Transverse colon (tissue), 4 donors: Measurements from ENCODE around the gene AVPR1B. TPM values are rescaled to one million over a fixed set of nuclear protein-coding genes. Genes with fewer than 3 reads are reported as not detected.

Source experiments
- DNase-seq: peaks from one replicate; pipeline ENCODE4 v3.0.0-alpha.2; 2019
- H3K27ac ChIP-seq, 4 donors: fragments of 200-600 bp; sonication (generic); 2 replicates each; pipeline ENCODE4 v1.5.1; 2016 to 2018; ENCODE audit warnings: inconsistent platforms in 4 of 4
- H3K27me3 ChIP-seq: fragments of 200-600 bp; sonication (generic); 2 replicates; pipeline ENCODE4 v1.5.1; 2017; ENCODE audit warnings: inconsistent platforms
- H3K36me3 ChIP-seq, 4 donors: fragments of 200-600 bp; sonication (generic); 2 replicates each; pipeline ENCODE4 v1.5.1; 2017 to 2019; ENCODE audit warnings: inconsistent platforms in 4 of 4
- H3K4me1 ChIP-seq, 4 donors: fragments of 200-600 bp; sonication (generic); 2 replicates each; pipeline ENCODE4 v1.5.1; 2017 to 2020; ENCODE audit warnings: inconsistent platforms in 4 of 4
- H3K4me3 ChIP-seq, 4 donors: fragments of 200-600 bp; sonication (generic); 1 replicate in 1 of 4; 2 replicates in 3 of 4; pipeline versions ENCODE4 v1.5.1 to v1.6.1; 2017 to 2019; ENCODE audit warnings: inconsistent platforms in 4 of 4
- H3K9me3 ChIP-seq, 2 donors: fragments of 200-600 bp; sonication (generic); 2 replicates each; pipeline ENCODE4 v1.5.1; 2017 to 2019; ENCODE audit warnings: inconsistent platforms in 2 of 2
- CTCF ChIP-seq, 5 experiments: fragments of 200-600 bp in 3 of 5; fragments of 450-650 bp in 2 of 5; sonication (generic) in 3 of 5; IDR thresholded peaks; 1 replicate in 2 of 5; 2 replicates in 3 of 5; pipeline ENCODE4 v1.5.1; 2016 to 2017; ENCODE audit warnings: antibody characterized with exemption in 5 of 5, inconsistent platforms in 3 of 5, mild to moderate bottlenecking in 2 of 5, moderate library complexity in 1 of 5
- EP300 ChIP-seq: sonication (generic); formaldehyde crosslinking; IDR thresholded peaks from one replicate; pipeline ENCODE4 v1.6.1; 2017; ENCODE audit warnings: antibody characterized with exemption, low read depth
- POLR2A ChIP-seq: fragments of 450-650 bp; IDR thresholded peaks from one replicate; pipeline ENCODE4 v1.6.1; 2016; ENCODE audit warnings: antibody characterized with exemption, mild to moderate bottlenecking, moderate library complexity
- POLR2AphosphoS5 ChIP-seq, 3 donors: sonication (generic); formaldehyde crosslinking; IDR thresholded peaks; one replicate each; pipeline ENCODE4 v1.6.1; 2016; ENCODE audit warnings: antibody characterized with exemption in 3 of 3
- WGBS, 2 donors: methylation state at CpG; one replicate each; pipeline ENCODE4 v1.1.5; 2018; ENCODE audit warnings: low coverage in 1 of 2; 5-methylcytosine and 5-hydroxymethylcytosine counted together
- in situ Hi-C, 4 donors: fragments of 200-750 bp; cut with MboI; loops; one replicate each; pipeline versions ENCODE4 v1.15.0 to v1.15.1; 2017; ENCODE audit warnings: low sequenced_read_pairs in 3 of 4, low pct_ligation_motif_present in 1 of 4, low pct_unique_long_range_greater_than_20kb in 1 of 4
- intact Hi-C: fragments of 100-400 bp; cut with DNase I; formaldehyde crosslinking; loops from one replicate; pipeline ENCODE4 v1.15.1; 2023; ENCODE audit warnings: low total_unique reads
- total RNA-seq, 4 donors: library from RNA; depleted of rRNA; stranded (reverse); fragments of >200 nt; gene quantifications; one replicate each; pipeline ENCODE4 v1.1.0, GENCODE V29; 2016

AVPR1B gene
- total RNA-seq, 4 donors from 2014 or later = 0.96 to 14.1 (median 1.6) TPM; not detected in 1

DNA sequence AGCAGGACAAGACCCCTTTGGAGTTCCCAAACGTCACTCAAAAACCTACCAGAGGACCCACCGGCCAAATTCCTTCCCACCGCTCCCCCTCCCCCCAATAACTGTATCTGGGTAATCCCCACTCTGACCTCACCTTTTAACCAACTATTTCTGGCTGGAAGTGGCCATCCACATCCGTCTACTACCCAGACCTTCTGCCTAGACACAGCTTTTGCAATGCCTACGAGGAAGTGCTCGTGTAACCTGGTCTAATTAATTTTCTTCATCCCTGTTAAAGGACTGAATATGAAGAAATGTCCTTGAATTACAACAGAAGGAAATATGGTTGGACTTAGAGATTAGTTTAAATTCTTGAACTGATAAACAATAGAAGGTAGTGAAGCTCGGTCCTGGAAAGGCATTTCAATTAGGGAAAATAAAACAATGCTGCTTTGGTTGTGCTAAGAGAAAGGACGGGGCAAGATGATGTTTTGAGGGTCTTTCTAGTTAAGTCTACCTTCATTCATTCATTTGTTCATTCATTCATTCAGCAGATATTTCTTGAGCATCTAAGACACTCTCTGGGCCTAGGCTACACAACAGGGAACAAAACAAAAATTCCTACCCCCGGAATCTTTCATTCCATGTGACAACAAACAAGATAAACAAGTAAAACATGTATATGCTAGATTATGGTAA lies 18.8 kb downstream of the AVPR1B start:
- Histone ChIP-seq H3K4me1 (no peaks in the 10 kb centered on the region), H3K4me3 (no peak overlapping the region), H3K27ac (no peak overlapping the region), H3K36me3 (no peaks in the 10 kb centered on the region), H3K27me3 (peaks cover 4% of the 10 kb centered on the region), H3K9me3 (no peaks in the 10 kb centered on the region)
- TF ChIP-seq POLR2AphosphoS5 (IDR thresholded peaks at IDR 0.05) = no peak
- TF ChIP-seq CTCF (IDR thresholded peaks at IDR 0.05) = no peak
- no peak for TF ChIP-seq POLR2A
- no peak for TF ChIP-seq EP300
- 84 to 87% methylated on average over 9 of the region's 9 CpGs for WGBS, 2 donors
- intact Hi-C loops (no loop called here), in situ Hi-C loops (no loop called here)
- DNase-seq = no peak

DNA sequence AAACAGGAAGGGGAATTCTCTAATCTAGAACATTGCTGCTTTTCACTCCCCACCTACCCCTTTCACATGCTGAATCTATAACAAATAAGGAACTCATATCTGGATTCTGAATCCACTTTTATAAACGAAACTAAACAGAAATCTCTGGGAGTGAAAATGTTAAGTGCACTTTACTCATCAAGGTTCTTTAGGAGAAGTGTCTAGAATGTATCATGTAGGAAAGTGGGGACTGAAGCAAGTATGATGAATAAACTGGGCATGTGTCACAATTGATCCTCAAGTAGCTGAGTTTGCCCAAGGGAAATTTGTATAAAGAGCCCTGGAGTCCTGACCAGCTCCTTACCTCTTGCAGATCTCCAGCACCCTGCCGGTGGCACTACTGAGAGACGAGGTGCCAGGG lies 19.8 kb downstream of the AVPR1B start:
- no peak for TF ChIP-seq EP300
- no peak for TF ChIP-seq POLR2AphosphoS5 (IDR thresholded peaks at IDR 0.05)
- no peak for TF ChIP-seq POLR2A
- TF ChIP-seq CTCF (IDR thresholded peaks at IDR 0.05) = no peak
- DNase-seq = no peak
- no peak overlapping the region for H3K4me3 ChIP-seq
- H3K27me3 ChIP-seq = peaks cover 4% of the 10 kb centered on the region
- 0 to 76% methylated on average over 1 to 3 of the region's 3 CpGs for WGBS, 2 donors
- in situ Hi-C loops = no loop called here
- intact Hi-C loops = no loop called here
- no peaks in the 10 kb centered on the region for H3K9me3 ChIP-seq
- no peak overlapping the region for H3K27ac ChIP-seq
- H3K4me1 ChIP-seq = no peaks in the 10 kb centered on the region
- H3K36me3 ChIP-seq = no peaks in the 10 kb centered on the region

GRCh38 chr1:206094024-206094423 lies 23.2 kb downstream of the AVPR1B start:
- Histone ChIP-seq H3K27me3 (peaks cover 4% of the 10 kb centered on the region), H3K4me1 (no peaks in the 10 kb centered on the region), H3K4me3 (no peak overlapping the region), H3K9me3 (no peaks in the 10 kb centered on the region), H3K36me3 (no peaks in the 10 kb centered on the region), H3K27ac (no peak overlapping the region)
- TF ChIP-seq POLR2A = no peak
- no peak for TF ChIP-seq CTCF (IDR thresholded peaks at IDR 0.05)
- no peak for TF ChIP-seq EP300
- TF ChIP-seq POLR2AphosphoS5 (IDR thresholded peaks at IDR 0.05) = no peak
- intact Hi-C loops (no loop called here), in situ Hi-C loops (no loop called here)
- DNase-seq = no peak
- WGBS, 2 donors = 24 to 34% methylated on average over 7 of the region's 7 CpGs

DNA sequence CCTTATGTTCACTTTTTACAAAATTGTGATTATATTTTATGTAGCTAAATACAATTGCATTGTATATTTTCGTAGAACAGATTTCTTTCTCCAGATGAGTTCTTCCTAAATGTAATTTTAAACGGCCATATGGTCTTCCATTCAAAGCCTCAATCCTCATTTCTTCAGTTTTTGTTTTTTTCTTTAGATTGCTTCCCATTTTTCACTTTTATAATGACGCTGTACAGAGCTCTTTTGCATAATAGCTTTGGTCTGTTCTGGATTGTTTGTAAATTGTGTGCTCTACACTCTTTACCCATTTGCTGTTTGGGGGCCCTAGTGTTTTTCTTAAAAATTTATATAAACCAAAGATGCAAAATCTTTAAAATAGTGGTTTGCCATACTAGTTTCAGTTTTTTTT lies 27.8 kb downstream of the AVPR1B start:
- DNase-seq = no peak
- TF ChIP-seq POLR2AphosphoS5 (IDR thresholded peaks at IDR 0.05) = no peak
- no peak for TF ChIP-seq CTCF (IDR thresholded peaks at IDR 0.05)
- no peaks in the 10 kb centered on the region for H3K9me3 ChIP-seq
- no peak overlapping the region for H3K27ac ChIP-seq
- H3K27me3 ChIP-seq = no peaks in the 10 kb centered on the region
- no peak overlapping the region for H3K4me3 ChIP-seq
- WGBS, 2 donors = 69 to 71% methylated on average over 3 of the region's 3 CpGs
- no peaks in the 10 kb centered on the region for H3K36me3 ChIP-seq
- H3K4me1 ChIP-seq = no peaks in the 10 kb centered on the region
- in situ Hi-C loops = no loop called here
- intact Hi-C loops = no loop called here
